ENCODE results near the gene PRMT7. TPM values are rescaled to one million over a fixed set of nuclear protein-coding genes. Genes with fewer than 3 reads are reported as not detected.

Gene PRMT7
- polyA plus RNA-seq, 3 donors = 15.0 to 41.1 (median 15.2) TPM

DNA sequence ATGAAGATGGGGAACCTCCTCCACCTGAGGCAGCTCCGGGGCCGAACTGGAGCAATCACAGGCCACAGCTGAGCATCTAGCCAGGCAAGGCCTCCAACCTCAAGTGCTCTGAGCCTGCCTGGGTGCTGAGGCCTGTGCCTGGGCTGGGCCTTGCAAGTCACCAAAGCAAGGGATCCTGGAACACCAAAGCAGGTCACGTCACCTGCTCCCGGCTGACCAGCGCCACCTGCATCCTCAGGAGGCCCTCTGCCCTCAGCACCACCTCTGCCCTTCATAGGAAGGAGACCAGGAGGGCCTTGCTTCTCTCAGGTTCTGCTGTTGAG is 69.5 kb downstream of the PRMT7 start:
- Histone ChIP-seq H3K27me3 (ENCODE audit: control insufficient read depth in 2 of 2, insufficient read depth in 2 of 2, low read length in 2 of 2) (peaks cover 0 to 2% of the 10 kb centered on the region in 2 donors), H3K9ac (ENCODE audit: insufficient read depth, low read length, poor library complexity, severe bottlenecking) (no peak overlapping the region), H3K4me2 (replicated peaks; ENCODE audit: extremely low read depth, low read length, poor library complexity, severe bottlenecking) (no peak overlapping the region), H3K27ac (ENCODE audit: low read depth in 1 of 2, low read length in 2 of 2) (no peak overlapping the region), H3K4me1 (ENCODE audit: control insufficient read depth in 1 of 2, insufficient read depth in 2 of 2, low read length in 2 of 2) (peaks cover 7 to 9% of the 10 kb centered on the region in 2 donors), H3K9me3 (replicated peaks in 1 of 2; ENCODE audit: control insufficient read depth in 1 of 2, insufficient read depth in 1 of 2, low read length in 2 of 2) (no peaks in the 10 kb centered on the region), H3K36me3 (replicated peaks in 1 of 2; ENCODE audit: control insufficient read depth in 1 of 2, insufficient read depth in 2 of 2, low read length in 2 of 2) (no peaks in the 10 kb centered on the region), H2AFZ (ENCODE audit: insufficient read depth, low read depth, low read length, poor library complexity, severe bottlenecking) (no peak overlapping the region), H3K4me3 (replicated peaks in 1 of 3; ENCODE audit: low read depth in 2 of 3, low read length in 3 of 3) (no peak overlapping the region), H4K20me1 (ENCODE audit: insufficient read depth, low read length) (no peaks in the 10 kb centered on the region), H3K79me2 (ENCODE audit: insufficient read depth, low read length) (no peaks in the 10 kb centered on the region)
- intact Hi-C loops (cut with micrococcal nuclease) = no loop called here
- Mint-ChIP-seq H3K4me3 (no peak overlapping the region), H3K4me1 (peaks cover 23% of the 10 kb centered on the region), H3K27me3 (ENCODE audit: low read depth in 3 of 3) (peaks cover 6 to 14% (median 7%) of the 10 kb centered on the region in 3 donors), H3K27ac (no peak overlapping the region), H3K36me3 (no peaks in the 10 kb centered on the region), H3K9me3 (peaks cover 0 to 4% (median 0%) of the 10 kb centered on the region in 7 donors)
- TF ChIP-seq, protein P1, sequence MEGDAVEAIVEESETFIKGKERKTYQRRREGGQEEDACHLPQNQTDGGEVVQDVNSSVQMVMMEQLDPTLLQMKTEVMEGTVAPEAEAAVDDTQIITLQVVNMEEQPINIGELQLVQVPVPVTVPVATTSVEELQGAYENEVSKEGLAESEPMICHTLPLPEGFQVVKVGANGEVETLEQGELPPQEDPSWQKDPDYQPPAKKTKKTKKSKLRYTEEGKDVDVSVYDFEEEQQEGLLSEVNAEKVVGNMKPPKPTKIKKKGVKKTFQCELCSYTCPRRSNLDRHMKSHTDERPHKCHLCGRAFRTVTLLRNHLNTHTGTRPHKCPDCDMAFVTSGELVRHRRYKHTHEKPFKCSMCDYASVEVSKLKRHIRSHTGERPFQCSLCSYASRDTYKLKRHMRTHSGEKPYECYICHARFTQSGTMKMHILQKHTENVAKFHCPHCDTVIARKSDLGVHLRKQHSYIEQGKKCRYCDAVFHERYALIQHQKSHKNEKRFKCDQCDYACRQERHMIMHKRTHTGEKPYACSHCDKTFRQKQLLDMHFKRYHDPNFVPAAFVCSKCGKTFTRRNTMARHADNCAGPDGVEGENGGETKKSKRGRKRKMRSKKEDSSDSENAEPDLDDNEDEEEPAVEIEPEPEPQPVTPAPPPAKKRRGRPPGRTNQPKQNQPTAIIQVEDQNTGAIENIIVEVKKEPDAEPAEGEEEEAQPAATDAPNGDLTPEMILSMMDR (IDR thresholded peaks at IDR 0.05) = no peak
- DNase-seq = no peak
- 93% methylated on average over 3 of the region's 5 CpGs for WGBS (ENCODE audit: insufficient coverage)

DNA sequence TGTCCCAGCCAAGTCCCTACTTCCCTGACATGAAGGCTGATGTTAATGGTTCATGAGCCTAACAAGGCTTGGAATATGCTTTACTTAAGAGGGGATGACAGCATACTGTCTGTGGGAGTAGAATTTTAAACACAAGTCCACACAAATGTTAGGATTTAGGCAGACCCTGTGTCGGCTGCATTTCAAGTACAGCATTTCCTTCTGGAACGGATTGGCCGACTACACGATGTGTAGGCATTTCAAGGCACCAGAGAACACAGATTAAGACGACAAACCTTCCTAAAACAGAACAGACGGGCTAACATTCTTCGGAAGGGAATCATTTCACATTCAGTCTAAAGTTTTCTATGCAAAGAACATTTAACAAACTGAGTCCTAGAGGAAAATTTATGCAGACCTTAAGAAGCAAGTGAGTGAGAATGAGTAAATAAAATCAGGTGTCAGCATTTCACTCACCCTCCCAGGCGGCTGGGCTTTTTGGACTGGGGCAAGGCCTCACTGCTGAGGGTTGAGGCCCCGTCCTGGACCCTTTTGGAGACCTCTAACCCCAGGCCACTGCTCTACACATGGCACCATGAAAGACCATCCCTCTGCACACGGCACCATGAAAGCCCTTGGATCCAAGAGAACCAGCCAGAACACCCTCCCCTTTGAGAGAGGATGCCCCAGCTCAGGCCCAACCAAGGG is 70.0 kb downstream of the PRMT7 start:
- H2AFZ ChIP-seq (ENCODE audit: insufficient read depth, low read depth, low read length, poor library complexity, severe bottlenecking) = no peak overlapping the region
- WGBS (ENCODE audit: insufficient coverage) = 100% methylated on average over 5 of the region's 10 CpGs

More for the DNA sequence above, 70.0 kb downstream of the PRMT7 start:
- Histone ChIP-seq H3K9ac (ENCODE audit: insufficient read depth, low read length, poor library complexity, severe bottlenecking) (no peak overlapping the region), H3K4me1 (ENCODE audit: control insufficient read depth in 1 of 2, insufficient read depth in 2 of 2, low read length in 2 of 2) (peaks cover 9 to 11% of the 10 kb centered on the region in 2 donors), H3K27ac (ENCODE audit: low read depth in 1 of 2, low read length in 2 of 2) (no peak overlapping the region), H3K27me3 (ENCODE audit: control insufficient read depth in 2 of 2, insufficient read depth in 2 of 2, low read length in 2 of 2) (peaks cover 0 to 2% of the 10 kb centered on the region in 2 donors), H4K20me1 (ENCODE audit: insufficient read depth, low read length) (no peaks in the 10 kb centered on the region), H3K4me3 (replicated peaks in 1 of 3; ENCODE audit: low read depth in 2 of 3, low read length in 3 of 3) (no peak overlapping the region), H3K36me3 (replicated peaks in 1 of 2; ENCODE audit: control insufficient read depth in 1 of 2, insufficient read depth in 2 of 2, low read length in 2 of 2) (no peaks in the 10 kb centered on the region), H3K79me2 (ENCODE audit: insufficient read depth, low read length) (no peaks in the 10 kb centered on the region), H3K4me2 (replicated peaks; ENCODE audit: extremely low read depth, low read length, poor library complexity, severe bottlenecking) (no peak overlapping the region), H3K9me3 (replicated peaks in 1 of 2; ENCODE audit: control insufficient read depth in 1 of 2, insufficient read depth in 1 of 2, low read length in 2 of 2) (no peaks in the 10 kb centered on the region)
- H3K27me3 Mint-ChIP-seq (ENCODE audit: low read depth in 3 of 3) = peaks cover 6 to 13% (median 7%) of the 10 kb centered on the region in 3 donors
- no peaks in the 10 kb centered on the region for H3K36me3 Mint-ChIP-seq
- peaks cover 28% of the 10 kb centered on the region for H3K4me1 Mint-ChIP-seq
- H3K27ac Mint-ChIP-seq = no peak overlapping the region
- DNase-seq = no peak
- no peak overlapping the region for H3K4me3 Mint-ChIP-seq
- TF ChIP-seq, protein P1 (IDR thresholded peaks at IDR 0.05) = no peak
- H3K9me3 Mint-ChIP-seq = peaks cover 0 to 4% (median 0%) of the 10 kb centered on the region in 7 donors
- intact Hi-C loops (cut with micrococcal nuclease) = no loop called here

All from CD14-positive monocyte (primary cell).